Body of pancreas (tissue), 4 donors: Measurements from ENCODE around the gene DCTN4. TPM values are rescaled to one million over a fixed set of nuclear protein-coding genes. Genes with fewer than 3 reads are reported as not detected.

ENCODE experiments used
- ATAC-seq: fragments of 150-250 bp; one replicate; pipeline ENCODE4 v1.9.1; 2016
- DNase-seq, 4 donors: peaks; one replicate each; pipeline ENCODE4 v3.0.0-alpha.2; 2019
- H3K27ac ChIP-seq, 4 donors: fragments of 200-600 bp; sonication (generic); 1 replicate in 3 of 4; 2 replicates in 1 of 4; pipeline versions ENCODE4 v1.5.1 to v1.6.1; 2016 to 2019; ENCODE audit warnings: mild to moderate bottlenecking in 1 of 4, mixed read lengths in 1 of 4, moderate library complexity in 1 of 4
- H3K27me3 ChIP-seq, 2 donors: fragments of 200-600 bp; sonication (generic); one replicate each; pipeline ENCODE4 v1.6.0; 2016; ENCODE audit warnings: mild to moderate bottlenecking in 1 of 2
- H3K36me3 ChIP-seq, 2 donors: fragments of 200-600 bp; sonication (generic); replicated peaks in 1 of 2; 2 replicates each; pipeline ENCODE4 v1.5.1; 2016; ENCODE audit warnings: low read depth in 2 of 2; ENCODE audit not compliant: insufficient read depth in 1 of 2
- H3K4me1 ChIP-seq: fragments of 200-600 bp; sonication (generic); one replicate; pipeline ENCODE4 v1.6.0; 2016
- H3K4me3 ChIP-seq, 2 donors: fragments of 200-600 bp; sonication (generic); 1 replicate in 1 of 2; 2 replicates in 1 of 2; pipeline ENCODE4 v1.5.1; 2016 to 2019
- H3K9me3 ChIP-seq, 3 donors: fragments of 200-600 bp; sonication (generic); 1 replicate in 2 of 3; 2 replicates in 1 of 3; pipeline ENCODE4 v1.5.1; 2016
- POLR2A ChIP-seq, 3 donors: fragments of 450-650 bp; IDR thresholded peaks; one replicate each; pipeline ENCODE4 v1.6.1; 2016; ENCODE audit warnings: antibody characterized with exemption in 3 of 3, mild to moderate bottlenecking in 2 of 3
- WGBS, 2 donors: methylation state at CpG; one replicate each; pipeline ENCODE4 v1.1.5; 2017; 5-methylcytosine and 5-hydroxymethylcytosine counted together
- intact Hi-C: fragments of 100-400 bp; cut with DNase I; formaldehyde crosslinking; loops from one replicate; pipeline ENCODE4 v1.15.1; 2023
- total RNA-seq, 2 donors: library from RNA; depleted of rRNA; stranded (reverse); fragments of >200 nt; gene quantifications; one replicate each; pipeline ENCODE4 v1.1.0, GENCODE V29; 2016
- TF ChIP-seq, protein P1 (sequence below), 7 experiments: fragments of 450-650 bp in 4 of 7; fragments of 200-600 bp in 3 of 7; sonication (generic) in 3 of 7; IDR thresholded peaks; one replicate each; pipeline ENCODE4 v1.5.1; 2016 to 2019; ENCODE audit warnings: antibody characterized with exemption in 7 of 7

The DCTN4 gene
- total RNA-seq, 2 donors from 2014 or later = 30.6 to 49.4 TPM

- H3K4me1 ChIP-seq = peaks cover 17% of the 10 kb centered on the region
- peaks cover 0 to 9% of the 10 kb centered on the region in 2 donors for H3K27me3 ChIP-seq
- intact Hi-C loops = no loop called here
- no peak overlapping the region for H3K27ac ChIP-seq
- ATAC-seq (no peak), DNase-seq (no peak)
- H3K9me3 ChIP-seq = no peaks in the 10 kb centered on the region
- no peak overlapping the region for H3K4me3 ChIP-seq
- 80% methylated on average over 14 of the region's 14 CpGs for WGBS, 2 donors
- no peaks in the 10 kb centered on the region for H3K36me3 ChIP-seq
- TF ChIP-seq POLR2A (IDR thresholded peaks at IDR 0.05) = no peak
- TF ChIP-seq, protein P1, sequence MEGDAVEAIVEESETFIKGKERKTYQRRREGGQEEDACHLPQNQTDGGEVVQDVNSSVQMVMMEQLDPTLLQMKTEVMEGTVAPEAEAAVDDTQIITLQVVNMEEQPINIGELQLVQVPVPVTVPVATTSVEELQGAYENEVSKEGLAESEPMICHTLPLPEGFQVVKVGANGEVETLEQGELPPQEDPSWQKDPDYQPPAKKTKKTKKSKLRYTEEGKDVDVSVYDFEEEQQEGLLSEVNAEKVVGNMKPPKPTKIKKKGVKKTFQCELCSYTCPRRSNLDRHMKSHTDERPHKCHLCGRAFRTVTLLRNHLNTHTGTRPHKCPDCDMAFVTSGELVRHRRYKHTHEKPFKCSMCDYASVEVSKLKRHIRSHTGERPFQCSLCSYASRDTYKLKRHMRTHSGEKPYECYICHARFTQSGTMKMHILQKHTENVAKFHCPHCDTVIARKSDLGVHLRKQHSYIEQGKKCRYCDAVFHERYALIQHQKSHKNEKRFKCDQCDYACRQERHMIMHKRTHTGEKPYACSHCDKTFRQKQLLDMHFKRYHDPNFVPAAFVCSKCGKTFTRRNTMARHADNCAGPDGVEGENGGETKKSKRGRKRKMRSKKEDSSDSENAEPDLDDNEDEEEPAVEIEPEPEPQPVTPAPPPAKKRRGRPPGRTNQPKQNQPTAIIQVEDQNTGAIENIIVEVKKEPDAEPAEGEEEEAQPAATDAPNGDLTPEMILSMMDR (IDR thresholded peaks at IDR 0.05) = no peak
These were observed 88.4 kb downstream of the DCTN4 start for GRCh38 chr5:150670275-150670947.

DNA sequence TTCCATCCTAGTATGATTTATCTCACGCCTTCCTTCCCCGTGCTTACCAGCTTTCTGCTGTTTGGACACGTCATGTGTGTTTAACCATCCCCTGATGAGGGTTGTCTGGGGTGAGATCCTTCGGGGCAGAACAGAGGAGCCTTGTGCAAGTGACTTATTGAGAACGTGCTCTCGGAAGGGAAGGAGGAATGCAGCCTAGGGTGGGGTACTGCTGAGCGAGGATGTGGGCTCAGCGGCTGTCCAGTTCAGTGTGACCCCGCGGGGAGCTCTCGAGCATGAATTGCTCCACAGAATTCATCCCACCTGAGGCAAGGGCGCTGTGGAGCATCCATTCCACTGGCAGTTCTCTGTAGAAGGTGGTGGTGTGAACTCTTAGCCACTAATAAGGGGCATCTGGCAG is 93.8 kb downstream of the DCTN4 start:
- H3K27ac ChIP-seq = no peak overlapping the region
- no peaks in the 10 kb centered on the region for H3K27me3 ChIP-seq
- 37 to 46% methylated on average over 12 of the region's 12 CpGs for WGBS, 2 donors
- H3K4me1 ChIP-seq = no peaks in the 10 kb centered on the region
- no peaks in the 10 kb centered on the region for H3K36me3 ChIP-seq
- intact Hi-C loops = no loop called here
- H3K9me3 ChIP-seq = no peaks in the 10 kb centered on the region
- no peak for ATAC-seq
- no peak for DNase-seq
- H3K4me3 ChIP-seq = no peak overlapping the region
- TF ChIP-seq POLR2A (IDR thresholded peaks at IDR 0.05) = no peak
- TF ChIP-seq, protein P1 (IDR thresholded peaks at IDR 0.05) = no peak

DNA sequence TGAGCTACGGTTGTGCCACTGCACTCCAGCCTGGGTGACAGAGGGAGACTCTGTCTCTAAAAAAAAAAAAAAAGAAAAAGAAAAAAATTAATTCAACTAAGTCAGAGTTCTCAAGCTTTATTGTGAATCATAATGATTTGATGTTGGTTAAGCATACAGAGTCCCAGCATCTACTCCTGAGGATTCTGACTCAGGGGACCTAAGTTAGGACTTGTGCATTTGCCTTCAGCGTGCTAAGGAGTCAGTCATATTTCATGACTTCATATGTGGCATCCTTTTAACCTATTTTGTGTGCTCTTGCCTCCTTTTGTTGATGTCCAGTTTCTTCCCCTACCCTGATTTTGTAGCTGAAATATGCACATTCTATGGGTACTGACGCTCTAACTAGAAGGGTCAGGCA is 94.9 kb downstream of the DCTN4 start:
- Histone ChIP-seq H3K9me3 (no peaks in the 10 kb centered on the region), H3K36me3 (no peaks in the 10 kb centered on the region), H3K27ac (no peak overlapping the region), H3K4me1 (no peaks in the 10 kb centered on the region), H3K27me3 (no peaks in the 10 kb centered on the region), H3K4me3 (no peak overlapping the region)
- DNase-seq (no peak), ATAC-seq (no peak)
- intact Hi-C loops = loop anchor here (5.0 kb wide), 1 partner anchor 107 kb away; no protein-coding TSS in a partner anchor
- 86 to 91% methylated on average over 3 of the region's 3 CpGs for WGBS, 2 donors
- TF ChIP-seq, protein P1 (IDR thresholded peaks at IDR 0.05) = no peak
- TF ChIP-seq POLR2A (IDR thresholded peaks at IDR 0.05) = no peak

GRCh38 chr5:150662731-150663516 is 95.9 kb downstream of the DCTN4 start:
- H3K4me3 ChIP-seq = no peak overlapping the region
- WGBS, 2 donors = 65 to 73% methylated on average over 3 to 4 of the region's 4 CpGs
- H3K4me1 ChIP-seq = no peaks in the 10 kb centered on the region
- H3K9me3 ChIP-seq = no peaks in the 10 kb centered on the region
- no peaks in the 10 kb centered on the region for H3K27me3 ChIP-seq
- DNase-seq = no peak
- H3K36me3 ChIP-seq = no peaks in the 10 kb centered on the region
- TF ChIP-seq, protein P1 (IDR thresholded peaks at IDR 0.05) = no peak
- no peak for TF ChIP-seq POLR2A (IDR thresholded peaks at IDR 0.05)
- ATAC-seq = no peak
- intact Hi-C loops = loop anchor here (5.0 kb wide), 1 partner anchor 106 kb away; no protein-coding TSS in a partner anchor
- no peak overlapping the region for H3K27ac ChIP-seq
